ENCODE results near the gene DTX4. TPM values are rescaled to one million over a fixed set of nuclear protein-coding genes. Genes with fewer than 3 reads are reported as not detected.

DTX4 gene
- total RNA-seq, 2 experiments from 2014 or later: 0.93 to 1.0 TPM

DNA sequence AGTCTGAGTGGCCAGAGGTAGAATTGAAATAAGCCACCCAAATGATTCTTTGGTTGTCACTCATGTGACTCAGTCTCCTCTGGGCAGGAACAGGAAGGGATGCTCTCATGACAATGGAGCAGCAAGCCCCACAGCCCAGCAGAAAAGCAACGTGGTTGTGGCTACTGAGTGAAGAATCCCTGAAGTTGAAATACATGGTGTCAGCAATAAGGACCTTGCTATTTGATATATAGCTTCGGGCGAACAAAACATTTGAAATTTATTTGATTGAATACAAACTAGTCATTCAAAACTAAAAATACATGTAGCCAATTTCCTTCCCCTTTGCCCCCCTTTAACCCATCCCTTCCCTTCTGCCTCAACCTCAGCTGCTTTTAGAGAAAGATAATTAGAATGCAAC is 14.5 kb upstream of the DTX4 start:
- POLR2A ChIA-PET: interaction anchor here (1.2 to 2.5 kb wide), 2 partner anchors 11 to 15 kb away, joined by 4 to 19 read pairs; partner anchors contain the start of gene FAM111A
- ATAC-seq (ENCODE audit: poor library complexity) (no peak), DNase-seq (no peak)
- TF ChIP-seq, protein P1, sequence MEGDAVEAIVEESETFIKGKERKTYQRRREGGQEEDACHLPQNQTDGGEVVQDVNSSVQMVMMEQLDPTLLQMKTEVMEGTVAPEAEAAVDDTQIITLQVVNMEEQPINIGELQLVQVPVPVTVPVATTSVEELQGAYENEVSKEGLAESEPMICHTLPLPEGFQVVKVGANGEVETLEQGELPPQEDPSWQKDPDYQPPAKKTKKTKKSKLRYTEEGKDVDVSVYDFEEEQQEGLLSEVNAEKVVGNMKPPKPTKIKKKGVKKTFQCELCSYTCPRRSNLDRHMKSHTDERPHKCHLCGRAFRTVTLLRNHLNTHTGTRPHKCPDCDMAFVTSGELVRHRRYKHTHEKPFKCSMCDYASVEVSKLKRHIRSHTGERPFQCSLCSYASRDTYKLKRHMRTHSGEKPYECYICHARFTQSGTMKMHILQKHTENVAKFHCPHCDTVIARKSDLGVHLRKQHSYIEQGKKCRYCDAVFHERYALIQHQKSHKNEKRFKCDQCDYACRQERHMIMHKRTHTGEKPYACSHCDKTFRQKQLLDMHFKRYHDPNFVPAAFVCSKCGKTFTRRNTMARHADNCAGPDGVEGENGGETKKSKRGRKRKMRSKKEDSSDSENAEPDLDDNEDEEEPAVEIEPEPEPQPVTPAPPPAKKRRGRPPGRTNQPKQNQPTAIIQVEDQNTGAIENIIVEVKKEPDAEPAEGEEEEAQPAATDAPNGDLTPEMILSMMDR (IDR thresholded peaks at IDR 0.05): no peak
- peaks cover 9% of the 10 kb centered on the region for H3K27me3 Mint-ChIP-seq
- H3K27ac ChIP-seq (ENCODE audit: low read depth in 1 of 2, low read length in 2 of 2): no peak overlapping the region
- H3K27ac Mint-ChIP-seq: no peak overlapping the region
- H3K36me3 Mint-ChIP-seq (ENCODE audit: low read depth): peaks cover 5% of the 10 kb centered on the region
- H3K4me1 ChIP-seq (ENCODE audit: insufficient read depth, low read length): no peaks in the 10 kb centered on the region
- H3K9me3 ChIP-seq (ENCODE audit: control insufficient read depth in 1 of 2, insufficient read depth in 1 of 2, low read length in 2 of 2): no peaks in the 10 kb centered on the region
- no peaks in the 10 kb centered on the region for H3K9me3 Mint-ChIP-seq
- H3K4me3 Mint-ChIP-seq: no peak overlapping the region
- intact Hi-C loops (cut with DNase I, micrococcal nuclease): loop anchor here (5.0 kb wide), 2 partner anchors 200 to 505 kb away; no protein-coding TSS in a partner anchor
- H3K4me1 Mint-ChIP-seq (ENCODE audit: low read depth): peaks cover 18% of the 10 kb centered on the region
- no peak overlapping the region for H3K4me3 ChIP-seq (ENCODE audit: low read length)
- no peaks in the 10 kb centered on the region for H3K27me3 ChIP-seq (ENCODE audit: control insufficient read depth in 1 of 2, insufficient read depth in 2 of 2, low read length in 2 of 2)
- no peaks in the 10 kb centered on the region for H3K36me3 ChIP-seq (ENCODE audit: insufficient read depth, low read length)
- CTCF ChIA-PET: interaction anchor here (1.1 to 5.3 kb wide), 5 partner anchors 9 to 37 kb away, joined by 4 to 87 read pairs (median 34); partner anchors contain the start of genes DTX4 and FAM111A

DNA sequence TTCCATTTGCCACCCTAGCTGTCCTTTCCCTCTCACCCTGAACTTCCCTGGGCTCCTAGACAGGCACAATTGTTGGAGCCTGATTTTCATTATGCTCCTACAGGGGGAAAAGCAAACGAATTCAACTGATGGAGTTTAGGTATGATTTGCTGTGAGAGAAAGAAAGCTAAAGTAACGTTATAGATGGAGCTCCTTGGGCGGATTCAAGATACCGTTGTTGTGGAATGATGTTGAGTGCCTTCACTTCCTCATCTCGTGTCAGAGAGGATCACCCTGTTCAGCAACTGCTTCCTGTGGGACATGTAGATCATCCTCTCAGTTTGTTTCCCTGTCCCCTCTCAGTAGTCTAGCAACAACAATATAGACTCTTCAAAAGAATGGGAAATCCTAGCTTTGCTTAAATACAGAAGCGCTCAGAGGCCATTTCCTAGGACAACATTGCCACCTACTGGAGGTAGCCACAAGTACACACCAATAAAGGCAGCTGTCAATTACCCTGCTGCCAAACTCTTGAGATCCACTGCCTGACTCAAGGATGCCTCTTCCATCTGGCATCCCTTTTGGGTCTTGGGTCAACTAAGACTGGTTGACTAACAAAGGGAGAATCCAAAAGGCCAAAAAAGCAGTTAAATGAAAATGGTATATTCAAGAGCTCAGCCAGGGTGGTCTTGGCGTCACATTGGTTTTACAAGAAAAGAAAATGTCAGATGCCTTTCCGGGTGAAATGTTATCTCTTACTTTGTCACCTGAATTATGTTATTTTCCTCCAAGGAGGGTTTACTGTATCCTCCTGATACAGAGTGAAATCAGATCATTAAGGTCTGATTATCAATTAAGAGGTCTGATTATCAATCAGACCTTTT is 13.5 kb upstream of the DTX4 start:
- no peaks in the 10 kb centered on the region for H3K36me3 Mint-ChIP-seq (ENCODE audit: low read depth)
- POLR2A ChIA-PET: interaction anchor here (0.6 to 2.5 kb wide), 6 partner anchors 13 to 63 kb away, joined by 3 to 19 read pairs (median 5); partner anchors contain the start of gene FAM111A
- no peaks in the 10 kb centered on the region for H3K9me3 Mint-ChIP-seq
- Histone ChIP-seq H3K4me3 (ENCODE audit: low read length) (no peak overlapping the region), H3K36me3 (ENCODE audit: insufficient read depth, low read length) (no peaks in the 10 kb centered on the region), H3K27me3 (ENCODE audit: control insufficient read depth in 1 of 2, insufficient read depth in 2 of 2, low read length in 2 of 2) (no peaks in the 10 kb centered on the region), H3K9me3 (ENCODE audit: control insufficient read depth in 1 of 2, insufficient read depth in 1 of 2, low read length in 2 of 2) (no peaks in the 10 kb centered on the region), H3K27ac (ENCODE audit: low read depth in 1 of 2, low read length in 2 of 2) (no peak overlapping the region), H3K4me1 (ENCODE audit: insufficient read depth, low read length) (no peaks in the 10 kb centered on the region)
- ATAC-seq (ENCODE audit: poor library complexity): peak; percentile 97
- H3K27ac Mint-ChIP-seq: no peak overlapping the region
- CTCF ChIA-PET: interaction anchor here (0.9 to 5.3 kb wide), 12 partner anchors 8 to 634 kb away, joined by 3 to 87 read pairs (median 5); partner anchors contain the start of genes DTX4, FAM111A and FAM111B
- peaks cover 9% of the 10 kb centered on the region for H3K27me3 Mint-ChIP-seq
- no peak overlapping the region for H3K4me3 Mint-ChIP-seq
- DNase-seq: peak; percentile 34 to 88 (median 48)
- H3K4me1 Mint-ChIP-seq (ENCODE audit: low read depth): peaks cover 9% of the 10 kb centered on the region
- intact Hi-C loops (cut with DNase I, micrococcal nuclease): loop anchor here (1.0 to 5.0 kb wide), 5 partner anchors 16 to 506 kb away; partner anchors contain the start of gene FAM111A (in 1 of the 2)
- TF ChIP-seq, protein P1 (IDR thresholded peaks at IDR 0.05): peak; percentile 82

DNA sequence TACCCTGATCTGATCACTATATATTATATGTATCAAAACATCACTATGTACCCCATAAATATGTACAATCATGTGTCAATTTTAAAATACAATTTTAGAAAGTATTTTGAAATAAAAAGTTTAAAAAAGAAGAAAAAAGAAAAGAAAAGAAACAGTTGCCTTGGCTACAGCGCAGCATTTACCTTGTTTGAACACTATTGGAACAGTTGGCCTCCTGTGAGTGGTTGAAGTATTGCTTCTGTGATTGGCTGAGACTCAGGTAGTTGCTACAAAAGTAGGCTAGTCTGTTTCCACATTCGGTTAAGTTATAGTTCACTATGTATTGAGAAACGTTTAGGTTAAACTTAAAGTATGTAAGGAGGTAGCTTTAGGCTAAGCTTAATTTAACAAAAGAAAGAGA is 7.9 kb upstream of the DTX4 start:
- Histone ChIP-seq H3K4me1 (ENCODE audit: insufficient read depth, low read length) (no peaks in the 10 kb centered on the region), H3K4me3 (ENCODE audit: low read length) (no peak overlapping the region), H3K9me3 (ENCODE audit: control insufficient read depth in 1 of 2, insufficient read depth in 1 of 2, low read length in 2 of 2) (no peaks in the 10 kb centered on the region), H3K27me3 (ENCODE audit: control insufficient read depth in 1 of 2, insufficient read depth in 2 of 2, low read length in 2 of 2) (peaks cover 0 to 5% of the 10 kb centered on the region in 2 experiments), H3K27ac (ENCODE audit: low read depth in 1 of 2, low read length in 2 of 2) (no peak overlapping the region), H3K36me3 (ENCODE audit: insufficient read depth, low read length) (no peaks in the 10 kb centered on the region)
- DNase-seq (no peak), ATAC-seq (ENCODE audit: poor library complexity) (no peak)
- intact Hi-C loops (cut with DNase I, micrococcal nuclease): no loop called here
- TF ChIP-seq, protein P1 (IDR thresholded peaks at IDR 0.05): no peak
- no peaks in the 10 kb centered on the region for H3K9me3 Mint-ChIP-seq
- POLR2A ChIA-PET: no interaction called here
- no peaks in the 10 kb centered on the region for H3K36me3 Mint-ChIP-seq (ENCODE audit: low read depth)
- CTCF ChIA-PET: interaction anchor here (1.5 kb wide), 1 partner anchor 8 kb away, joined by 3 read pairs; the partner anchor contains the start of gene DTX4
- no peak overlapping the region for H3K27ac Mint-ChIP-seq
- no peaks in the 10 kb centered on the region for H3K4me1 Mint-ChIP-seq (ENCODE audit: low read depth)
- no peak overlapping the region for H3K4me3 Mint-ChIP-seq
- peaks cover 26% of the 10 kb centered on the region for H3K27me3 Mint-ChIP-seq
